Measurements from ENCODE around the gene MCF2. TPM values are rescaled to one million over a fixed set of nuclear protein-coding genes. Genes with fewer than 3 reads are reported as not detected.

The MCF2 gene
- total and polyA plus RNA-seq, 2 of the 13 experiments (the other 11 are each of a cell fraction or from before 2014, with no cell fraction given) = 0.07 TPM; not detected in 1

GRCh38 chrX:139554991-139555675 is 152.8 kb downstream of the MCF2 start:
- H3K27ac ChIP-seq (ENCODE audit: extremely low read length, insufficient read depth, low read length) = no peak overlapping the region
- no peak overlapping the region for H2AFZ ChIP-seq (ENCODE audit: low read length)
- ChIA-PET CTCF (ENCODE audit: low intra/inter-chr PET ratio, low total read pairs) (no interaction called here), POLR2A (no interaction called here)
- FAIRE-seq (no peak), DNase-seq (ENCODE audit: low spot score) (no peak), ATAC-seq (no peak)
- TF ChIP-seq NONO (IDR thresholded peaks at IDR 0.05) (no peak), NONO (CRISPR knock-in tag; conservative IDR thresholded peaks at IDR 0.05) (no peak), DMTF1 (CRISPR knock-in tag; IDR thresholded peaks at IDR 0.05) (no peak), RCOR2 (CRISPR knock-in tag; IDR thresholded peaks at IDR 0.05) (no peak), HNF4G (IDR thresholded peaks at IDR 0.05; ENCODE audit: borderline replicate concordance, low read depth, low read length) (no peak), HNF4G (CRISPR knock-in tag; IDR thresholded peaks at IDR 0.05; ENCODE audit: borderline replicate concordance, low read depth) (no peak), SALL1 (CRISPR knock-in tag; IDR thresholded peaks at IDR 0.05) (no peak), BRF2 (CRISPR knock-in tag; IDR thresholded peaks at IDR 0.05) (no peak), ZNF124 (CRISPR knock-in tag; IDR thresholded peaks at IDR 0.05) (no peak), SAFB2 (CRISPR knock-in tag; IDR thresholded peaks at IDR 0.05; ENCODE audit: borderline replicate concordance, low read depth) (no peak), CREBL2 (CRISPR knock-in tag; IDR thresholded peaks at IDR 0.05; ENCODE audit: borderline replicate concordance) (no peak), PHF5A (CRISPR knock-in tag; IDR thresholded peaks at IDR 0.05; ENCODE audit: low read depth, unreplicated experiment) (no peak), HINFP (CRISPR knock-in tag; IDR thresholded peaks at IDR 0.05; ENCODE audit: low read depth) (no peak), REXO4 (CRISPR knock-in tag; IDR thresholded peaks at IDR 0.05; ENCODE audit: borderline replicate concordance) (no peak), ZNF446 (CRISPR knock-in tag; IDR thresholded peaks at IDR 0.05) (no peak), MIER2 (CRISPR knock-in tag; IDR thresholded peaks at IDR 0.05) (no peak), ESRRA (CRISPR knock-in tag; IDR thresholded peaks at IDR 0.05; ENCODE audit: low read depth) (no peak)
- intact Hi-C loops (cut with micrococcal nuclease; ENCODE audit: unreplicated experiment) (no loop called here), in situ Hi-C loops (cut with HindIII; ENCODE audit: extremely low pct_ligation_motif_present, low pct_unique_long_range_greater_than_20kb) (loop anchor here (10.0 kb wide), 1 partner anchor 780 kb away; no protein-coding TSS in a partner anchor)
- no peaks in the 10 kb centered on the region for H3K27me3 ChIP-seq (ENCODE audit: control insufficient read depth in 1 of 2, insufficient read depth in 2 of 2, low read length in 2 of 2)
- H3K79me2 ChIP-seq (ENCODE audit: insufficient read depth, low read length) = no peaks in the 10 kb centered on the region
- 66% methylated on average over 21 of the region's 26 CpGs for WGBS (ENCODE audit: low lambda C conversion rate)
- BruUV-seq (replicated peaks) = no TSS peak
- H3K36me3 ChIP-seq (replicated peaks in 1 of 2; ENCODE audit: control insufficient read depth in 1 of 2, insufficient read depth in 2 of 2, low read length in 2 of 2) = no peaks in the 10 kb centered on the region
- no peak overlapping the region for H3K9ac ChIP-seq (ENCODE audit: insufficient read depth, low read depth, low read length)
- no peaks in the 10 kb centered on the region for H3K4me1 ChIP-seq (ENCODE audit: insufficient read depth, low read length)
- no peaks in the 10 kb centered on the region for H3K9me3 ChIP-seq (ENCODE audit: low read length)
- no peak overlapping the region for H3K4me3 ChIP-seq (replicated peaks in 1 of 3; ENCODE audit: insufficient read depth in 1 of 3, low read depth in 2 of 3, low read length in 3 of 3)
- H3K4me2 ChIP-seq (ENCODE audit: low read depth, low read length) = no peak overlapping the region
- no peaks in the 10 kb centered on the region for H4K20me1 ChIP-seq (ENCODE audit: insufficient read depth, low read length)

All from HepG2 (cell line).